GM15510 (cell line): ENCODE results near the gene CACNA1C.

Experiments used
- POLR2A ChIP-seq: IDR thresholded peaks from 3 replicates; pipeline ENCODE4 v1.6.1; 2011; ENCODE audit warnings: borderline replicate concordance; ENCODE audit not compliant: insufficient read length; ENCODE audit errors: extremely low read depth

Gene CACNA1C

DNA sequence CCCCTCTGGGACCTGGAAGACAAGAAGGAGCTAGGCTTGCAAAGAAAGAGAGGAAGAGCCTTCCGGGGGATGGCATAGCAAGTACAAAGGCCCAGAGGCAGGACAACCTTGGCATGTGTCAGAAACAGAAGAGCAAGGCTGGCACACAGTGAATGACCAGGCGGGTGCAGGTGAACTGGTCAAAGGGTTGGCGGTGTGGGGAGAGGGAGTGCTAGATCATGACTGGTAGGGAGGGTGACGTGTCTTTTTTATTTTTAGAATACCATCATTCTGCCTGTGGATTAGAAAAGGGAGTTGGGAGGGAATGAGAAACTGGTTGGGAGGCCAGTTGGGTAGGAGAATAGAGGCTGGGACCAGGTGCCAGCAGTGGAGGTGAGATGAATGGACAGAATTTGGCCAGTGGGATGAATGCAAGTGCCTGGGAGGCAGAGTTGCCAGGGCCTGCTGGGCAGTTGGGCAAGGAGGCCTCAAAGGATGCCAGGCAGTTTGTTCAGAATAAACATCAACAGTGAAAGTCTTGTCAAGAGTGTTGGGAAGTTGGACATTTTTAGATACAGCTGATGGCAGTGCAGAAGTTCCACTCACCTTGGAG, 168.3 kb downstream of the CACNA1C start:
- TF ChIP-seq POLR2A: no peak

DNA sequence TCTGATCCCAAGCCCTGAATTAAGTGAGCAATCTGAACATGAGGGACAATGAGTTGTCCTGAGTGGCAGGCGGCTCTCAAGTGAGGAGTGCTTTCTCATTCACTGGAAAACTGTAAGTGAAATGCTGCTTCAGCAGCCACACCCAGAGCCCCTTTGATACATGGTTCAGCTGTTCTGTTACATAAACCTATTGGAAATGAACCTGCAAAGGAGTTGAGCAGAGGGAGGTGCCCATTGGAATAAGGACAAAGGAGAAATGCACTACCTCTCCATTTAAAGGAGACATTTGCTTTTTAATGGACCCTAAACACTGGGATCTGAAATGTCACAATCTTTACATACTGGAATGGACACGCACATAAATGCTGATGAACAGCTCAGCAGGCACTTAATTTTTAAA, 169.9 kb downstream of the CACNA1C start:
- no peak for TF ChIP-seq POLR2A

GRCh38 chr12:2224961-2225360, 172.2 kb downstream of the CACNA1C start:
- no peak for TF ChIP-seq POLR2A

- no peak for TF ChIP-seq POLR2A
Measured at GRCh38 chr12:2225696-2226095, 172.9 kb downstream of the CACNA1C start.

- no peak for TF ChIP-seq POLR2A
Measured at GRCh38 chr12:2226641-2227040, 173.9 kb downstream of the CACNA1C start.

- TF ChIP-seq POLR2A: no peak
Measured at GRCh38 chr12:2227360-2227759, 174.6 kb downstream of the CACNA1C start.

DNA sequence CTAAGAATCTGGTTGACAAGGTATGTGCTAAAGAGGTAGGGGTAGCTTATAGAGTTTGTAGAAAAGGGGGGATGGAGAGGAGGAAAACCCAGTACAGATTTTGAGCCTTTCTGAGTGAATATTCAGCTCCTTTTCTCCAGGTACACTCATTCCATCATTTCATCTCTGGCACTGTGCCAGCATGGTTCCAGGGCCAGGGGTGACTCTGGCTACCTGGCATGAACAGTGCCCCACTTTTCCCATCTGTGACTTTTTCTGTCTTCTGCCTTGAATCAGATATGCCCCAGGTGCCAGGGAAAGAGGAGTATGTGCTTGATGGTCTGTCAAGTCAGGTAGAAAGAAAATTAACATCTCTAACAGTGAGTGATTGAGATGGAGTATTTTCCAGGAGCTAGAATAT, 175.7 kb downstream of the CACNA1C start:
- TF ChIP-seq POLR2A: no peak

DNA sequence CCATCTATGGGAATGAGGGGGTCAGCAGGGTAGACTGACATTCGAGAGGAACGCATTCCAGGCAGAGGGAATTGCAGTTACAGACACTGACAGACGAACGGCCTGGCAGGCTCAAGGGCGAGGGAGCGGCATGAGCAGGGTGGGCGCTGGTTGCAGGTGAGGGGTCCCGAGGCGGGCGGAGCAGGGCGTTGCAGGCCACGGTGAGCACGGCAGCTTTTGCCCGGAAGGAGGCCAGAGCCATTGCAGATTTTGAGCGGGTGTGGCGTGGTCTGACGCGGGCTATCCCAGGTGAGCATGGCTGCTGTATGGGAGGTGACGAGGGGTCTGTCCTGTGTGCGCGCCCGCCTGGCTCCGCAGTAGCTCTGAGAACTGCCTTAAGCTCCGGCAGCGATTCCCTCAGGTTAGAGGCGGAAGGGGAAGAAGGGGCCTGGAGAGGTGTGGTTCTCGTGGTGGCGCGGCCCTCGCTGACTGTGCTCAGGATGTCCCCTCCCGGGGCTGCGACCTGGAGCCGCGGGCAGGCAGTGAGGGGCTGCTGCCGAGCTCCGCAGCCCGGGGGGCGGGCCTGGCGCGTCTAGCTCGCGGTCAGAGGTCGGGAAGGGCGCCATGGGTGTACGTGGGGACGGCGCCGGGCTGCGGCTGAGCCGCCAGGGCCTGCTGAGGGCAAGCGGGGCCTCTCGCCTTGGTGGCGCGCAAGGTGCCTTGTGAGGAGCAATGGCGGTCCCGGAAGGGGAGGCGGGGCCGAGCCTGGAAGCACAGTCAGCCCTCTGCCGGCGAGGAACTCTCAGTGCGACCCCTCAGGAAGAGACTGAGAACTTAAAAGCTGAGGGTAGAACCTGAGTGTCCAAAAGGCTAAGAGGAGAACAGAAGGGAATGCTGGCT, 177.1 kb downstream of the CACNA1C start:
- TF ChIP-seq POLR2A: no peak

DNA sequence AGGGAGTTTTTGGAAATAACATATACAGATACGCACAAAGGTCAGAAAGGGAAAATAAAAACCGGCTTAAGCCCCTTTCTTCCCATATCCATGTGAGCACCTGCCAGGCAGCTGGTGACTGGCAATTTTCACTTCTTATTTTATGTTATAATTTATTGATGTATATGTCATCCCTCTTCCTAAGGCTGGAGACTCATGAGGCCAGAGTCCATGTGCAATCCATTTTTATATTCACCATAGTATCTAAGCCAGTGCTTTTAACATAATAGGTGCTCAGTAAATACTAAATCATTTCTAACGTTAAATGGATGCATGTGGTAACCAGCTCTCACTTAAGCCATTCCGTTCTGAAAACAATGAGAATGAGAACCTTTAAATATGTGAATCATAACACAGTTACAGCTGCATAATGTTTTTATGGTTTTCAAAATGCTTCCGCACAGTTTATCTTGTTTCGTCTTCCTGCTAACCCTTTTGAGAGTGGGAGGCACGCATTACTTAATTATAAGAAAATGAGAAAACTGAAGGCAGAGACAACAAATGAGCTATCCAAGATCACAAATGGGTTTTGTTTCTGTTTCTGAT, 178.3 kb downstream of the CACNA1C start:
- no peak for TF ChIP-seq POLR2A

DNA sequence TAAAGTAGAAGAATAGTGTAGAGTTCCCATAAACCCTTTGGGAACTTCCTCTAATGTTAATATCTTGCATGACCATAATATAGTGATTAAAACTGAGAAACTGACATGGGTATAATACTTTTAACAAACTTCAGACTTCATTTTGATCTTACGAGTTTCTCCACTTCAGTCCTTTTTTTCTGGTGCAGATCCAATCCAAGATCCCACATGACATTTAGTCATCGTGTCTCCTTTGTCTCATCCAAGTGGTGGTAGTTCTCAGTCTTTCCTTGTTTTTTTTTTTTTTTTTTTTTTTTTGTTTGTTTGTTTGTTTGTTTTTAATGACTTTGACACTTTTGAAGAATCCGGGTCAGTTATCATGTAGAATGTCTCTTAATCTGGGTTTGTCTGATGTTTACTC, 179.2 kb downstream of the CACNA1C start:
- TF ChIP-seq POLR2A: no peak

GRCh38 chr12:2233034-2233433, 180.2 kb downstream of the CACNA1C start:
- TF ChIP-seq POLR2A: no peak

GRCh38 chr12:2234091-2234490, 181.3 kb downstream of the CACNA1C start:
- TF ChIP-seq POLR2A: no peak

GRCh38 chr12:2234646-2235350, 182.0 kb downstream of the CACNA1C start:
- no peak for TF ChIP-seq POLR2A

GRCh38 chr12:2236506-2237294, 183.9 kb downstream of the CACNA1C start:
- no peak for TF ChIP-seq POLR2A

DNA sequence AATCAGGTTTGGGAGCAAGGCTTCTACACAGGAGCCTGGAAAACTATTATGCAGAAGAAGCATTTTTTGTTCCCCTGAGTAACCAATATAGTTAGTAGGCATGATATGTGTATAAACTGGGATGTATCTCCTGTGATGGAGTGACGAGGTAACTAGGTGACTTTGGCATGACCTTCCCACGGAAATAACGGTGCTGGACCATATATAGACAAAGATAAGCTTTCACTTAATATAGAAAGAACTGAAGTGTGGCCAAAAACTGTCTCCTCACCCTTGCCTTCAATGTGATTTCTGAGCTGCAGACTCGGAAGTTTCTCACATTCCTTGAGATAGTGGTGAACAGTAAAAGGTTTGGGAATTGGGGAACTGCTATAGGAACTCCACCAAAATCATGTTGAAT, 185.3 kb downstream of the CACNA1C start:
- no peak for TF ChIP-seq POLR2A

DNA sequence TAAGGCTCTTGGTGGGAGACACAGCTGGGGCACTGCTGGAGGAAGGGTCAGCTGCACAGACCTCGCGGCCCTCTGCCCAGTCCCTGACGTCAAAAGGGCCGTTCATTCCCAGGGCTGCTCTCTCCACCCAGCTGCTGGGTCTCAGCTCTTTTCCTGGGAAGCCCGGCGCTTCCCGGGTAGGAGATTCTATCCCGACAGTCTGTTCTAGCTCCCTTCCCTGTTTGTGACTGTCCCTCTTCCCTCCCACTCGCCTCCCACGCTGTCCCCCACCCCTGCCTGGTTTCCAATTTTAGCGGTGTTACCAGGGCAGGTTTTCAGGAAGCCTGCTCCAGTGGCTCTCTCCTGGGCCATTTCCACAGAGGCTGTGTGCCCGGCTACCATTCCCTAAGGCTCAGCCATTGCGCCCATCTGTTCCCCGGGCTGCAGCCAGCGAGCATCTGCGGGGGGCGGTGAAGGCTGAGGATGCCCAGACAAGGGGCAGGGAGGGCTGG, 186.6 kb downstream of the CACNA1C start:
- no peak for TF ChIP-seq POLR2A
